Activated T-cell treated with anti-CD3 and anti-CD28 coated beads for 1 hour (primary cell): ENCODE data around the gene SYT4.
"Not testable (repeated sequence)": the region's sequence is repeated elsewhere in the genome, so short reads cannot be mapped to it uniquely, and the experiment has no call there.

Experiments used
- DNase-seq: peaks from one replicate; pipeline ENCODE4 v3.0.0-alpha.2; 2020; ENCODE audit warnings: low read depth

SYT4 gene, protein sequence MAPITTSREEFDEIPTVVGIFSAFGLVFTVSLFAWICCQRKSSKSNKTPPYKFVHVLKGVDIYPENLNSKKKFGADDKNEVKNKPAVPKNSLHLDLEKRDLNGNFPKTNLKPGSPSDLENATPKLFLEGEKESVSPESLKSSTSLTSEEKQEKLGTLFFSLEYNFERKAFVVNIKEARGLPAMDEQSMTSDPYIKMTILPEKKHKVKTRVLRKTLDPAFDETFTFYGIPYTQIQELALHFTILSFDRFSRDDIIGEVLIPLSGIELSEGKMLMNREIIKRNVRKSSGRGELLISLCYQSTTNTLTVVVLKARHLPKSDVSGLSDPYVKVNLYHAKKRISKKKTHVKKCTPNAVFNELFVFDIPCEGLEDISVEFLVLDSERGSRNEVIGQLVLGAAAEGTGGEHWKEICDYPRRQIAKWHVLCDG

DNA sequence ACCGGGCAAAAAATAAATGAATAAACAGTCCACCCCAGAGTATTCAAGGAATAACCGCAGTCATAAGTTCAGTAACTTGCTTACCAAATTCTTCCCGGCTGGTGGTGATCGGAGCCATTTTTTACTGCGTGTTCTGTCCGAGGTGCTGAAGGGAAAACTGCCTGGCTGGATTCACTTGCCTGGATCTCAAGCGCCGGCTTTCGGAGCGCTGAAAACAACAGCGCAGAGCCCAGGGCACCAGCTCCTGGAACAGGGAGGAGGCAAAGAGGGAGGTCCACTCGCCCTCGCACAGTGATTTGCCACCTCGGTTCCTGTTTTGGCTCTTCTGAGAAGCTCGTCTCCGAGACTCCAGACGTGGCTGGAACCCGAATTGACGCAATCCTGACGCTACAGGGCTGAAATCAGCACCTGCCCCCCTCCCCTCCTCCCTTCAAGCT is at the start of gene SYT4:
Gene SYT4 (minus strand): TSS at position 327 of the 437 bp plus-strand sequence. CDS start 209 bp downstream, at position 118.
- no peak for DNase-seq

GRCh38 chr18:43322132-43322531 is 44.8 kb upstream of the SYT4 start:
- DNase-seq, result no peak

- DNase-seq, result no peak
Measured at GRCh38 chr18:43314941-43315340, 37.7 kb upstream of the SYT4 start.

DNA sequence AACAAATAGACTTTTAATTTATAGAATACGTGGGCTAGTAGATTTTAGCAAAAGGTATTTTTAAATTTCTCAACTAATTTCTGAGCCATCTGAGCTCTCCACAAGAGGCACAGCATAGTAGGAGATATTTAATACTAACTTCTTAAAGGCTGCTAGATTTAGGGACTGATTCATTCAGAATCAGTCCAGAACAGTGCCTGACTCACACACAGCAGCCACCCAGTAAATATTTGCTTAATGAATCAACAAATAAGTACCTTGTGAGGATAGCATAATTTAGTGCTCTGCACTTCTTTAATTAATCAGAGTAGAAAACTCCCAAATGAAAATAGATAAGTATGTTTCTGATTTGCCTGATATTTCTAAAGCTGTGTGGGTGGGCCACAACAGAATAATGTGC is 35.6 kb upstream of the SYT4 start:
- DNase-seq, result no peak

- no peak for DNase-seq
Measured at GRCh38 chr18:43310239-43310638, 32.9 kb upstream of the SYT4 start.

GRCh38 chr18:43303376-43303775 is 26.1 kb upstream of the SYT4 start:
- no peak for DNase-seq

- DNase-seq, result not testable (repeated sequence)
Measured at GRCh38 chr18:43286187-43286586, 8.9 kb upstream of the SYT4 start.

DNA sequence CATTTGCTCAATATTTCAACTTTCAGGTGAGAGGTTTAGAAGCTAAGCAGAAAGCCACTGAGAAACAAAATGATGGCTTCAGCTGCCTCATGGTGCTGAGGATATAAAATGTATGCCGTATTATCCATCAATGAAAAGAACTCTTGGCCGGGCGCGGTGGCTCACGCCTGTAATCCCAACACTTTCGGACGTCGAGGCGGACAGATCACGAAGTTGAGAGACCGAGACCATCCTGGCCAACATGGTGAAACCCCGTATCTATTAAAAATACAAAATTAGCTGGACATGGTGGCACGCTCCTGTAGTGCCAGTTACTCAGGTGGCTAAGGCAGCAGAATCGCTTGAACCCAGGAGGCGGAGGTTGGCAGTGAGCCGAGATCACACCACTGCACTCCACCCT is 6.0 kb upstream of the SYT4 start:
- DNase-seq, result no peak

GRCh38 chr18:43279015-43279744 is 1.9 kb upstream of the SYT4 start:
- DNase-seq, result no peak

DNA sequence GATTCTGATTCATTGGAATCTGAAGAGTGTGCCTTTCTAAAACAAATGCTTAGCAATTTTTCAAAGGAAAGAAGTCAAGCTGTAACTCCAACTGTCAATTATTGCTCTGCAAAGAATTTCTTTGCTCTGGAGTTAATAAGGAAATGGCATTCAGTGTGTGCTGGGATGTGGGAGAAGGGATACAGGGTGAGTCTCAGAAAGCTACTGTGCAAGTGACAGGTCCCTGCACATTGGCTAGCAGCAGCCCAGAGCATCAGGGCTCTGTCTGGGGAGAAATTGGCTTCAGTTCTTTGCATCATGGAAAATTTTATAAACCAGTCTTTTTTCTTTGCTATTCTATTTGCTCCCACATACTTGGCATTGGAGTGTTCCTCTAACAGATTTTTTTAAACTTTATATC is 1.1 kb upstream of the SYT4 start:
- DNase-seq, result no peak

- DNase-seq, result no peak
Measured at GRCh38 chr18:43276491-43276890, 799 bp downstream of the SYT4 start.

DNA sequence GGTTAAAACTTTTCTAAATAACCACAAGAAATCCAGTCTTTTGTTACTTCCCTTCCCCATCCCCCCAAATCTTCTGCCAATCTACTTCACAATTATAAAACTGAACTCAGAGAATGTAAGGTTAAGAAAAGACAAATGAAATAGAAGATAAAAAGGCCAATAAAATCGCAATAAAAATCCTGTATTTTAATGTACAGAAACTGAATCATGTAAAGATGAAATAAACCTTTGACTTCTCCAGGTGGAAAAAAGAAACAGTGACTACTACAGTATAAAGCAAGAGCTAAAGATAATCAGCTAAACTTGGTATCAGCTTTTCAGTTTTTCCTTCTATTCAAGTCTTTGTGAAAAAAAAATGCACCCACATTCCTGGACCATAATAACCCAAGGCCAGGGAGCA is 1.7 kb downstream of the SYT4 start:
- DNase-seq, result no peak

DNA sequence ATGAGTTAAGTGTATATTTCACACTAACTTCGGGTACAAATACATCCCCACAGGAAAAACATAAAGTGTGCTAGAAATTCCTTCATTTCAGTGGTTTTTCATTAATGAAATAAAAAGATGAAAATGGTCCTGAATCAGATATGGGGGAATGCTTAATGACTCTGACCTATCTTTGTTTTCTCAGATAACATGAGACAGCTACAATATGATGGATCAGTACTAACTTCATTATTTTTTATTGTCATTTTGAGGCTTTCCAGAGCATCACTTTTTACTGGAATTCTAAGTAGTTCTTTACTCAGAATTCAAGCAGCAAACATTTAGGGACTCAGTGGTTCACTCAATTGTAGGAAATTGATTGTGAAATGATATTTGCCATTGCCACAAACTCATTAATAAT is 2.8 kb downstream of the SYT4 start:
- no peak for DNase-seq

DNA sequence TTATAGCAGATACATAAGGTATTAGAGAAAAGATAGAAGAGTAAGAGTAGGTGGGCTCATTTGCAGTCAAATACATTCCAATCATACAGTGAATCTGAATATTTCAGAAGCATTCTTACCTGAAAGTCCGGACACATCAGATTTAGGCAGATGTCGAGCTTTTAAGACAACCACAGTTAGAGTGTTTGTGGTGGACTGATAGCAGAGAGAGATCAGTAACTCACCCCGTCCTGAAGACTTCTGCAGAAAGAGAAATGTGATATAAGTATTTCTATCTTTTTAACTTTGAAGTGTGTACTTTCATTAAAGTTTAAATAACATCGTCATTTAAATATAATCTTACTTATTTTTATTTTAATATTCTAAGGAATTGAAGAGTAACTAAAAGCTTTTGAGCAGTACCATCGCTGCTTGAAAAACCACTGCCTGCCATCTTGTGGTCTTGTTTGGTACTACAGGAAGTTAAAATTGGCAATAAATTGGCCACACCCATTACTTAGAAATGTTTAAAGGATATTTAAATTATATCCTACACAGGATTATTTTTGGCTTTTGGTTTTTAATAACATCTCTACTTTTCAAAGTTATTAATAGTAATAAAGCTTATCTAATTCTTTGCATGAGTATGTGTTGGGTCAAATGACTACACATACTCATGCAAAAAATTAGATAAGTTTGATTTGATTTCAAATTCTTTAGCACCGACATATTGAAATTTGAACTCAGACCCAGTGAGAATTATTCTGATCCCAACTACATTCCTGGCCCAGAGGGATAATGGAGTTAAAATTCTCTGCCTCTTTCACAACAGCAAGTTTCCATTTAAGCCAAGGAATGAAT is 5.5 kb downstream of the SYT4 start:
- DNase-seq, result no peak

DNA sequence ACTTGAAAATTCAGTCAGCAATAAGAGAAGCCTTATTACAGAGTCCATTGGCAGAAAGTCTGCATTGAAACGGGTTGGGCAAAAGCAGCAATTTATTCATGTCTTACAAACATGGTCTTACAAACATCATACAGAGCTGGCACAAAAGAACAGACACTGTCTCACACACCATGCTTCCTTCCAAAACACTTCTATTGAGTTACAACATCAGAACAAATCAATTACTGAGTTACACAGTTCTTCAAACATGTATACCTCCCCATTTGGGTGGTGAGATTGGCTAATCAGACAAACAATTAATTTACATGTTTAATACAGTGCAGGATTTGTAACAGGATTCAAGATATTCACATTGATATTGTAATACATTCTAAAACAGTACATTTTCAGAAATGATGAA is 9.5 kb downstream of the SYT4 start:
- DNase-seq, result no peak

DNA sequence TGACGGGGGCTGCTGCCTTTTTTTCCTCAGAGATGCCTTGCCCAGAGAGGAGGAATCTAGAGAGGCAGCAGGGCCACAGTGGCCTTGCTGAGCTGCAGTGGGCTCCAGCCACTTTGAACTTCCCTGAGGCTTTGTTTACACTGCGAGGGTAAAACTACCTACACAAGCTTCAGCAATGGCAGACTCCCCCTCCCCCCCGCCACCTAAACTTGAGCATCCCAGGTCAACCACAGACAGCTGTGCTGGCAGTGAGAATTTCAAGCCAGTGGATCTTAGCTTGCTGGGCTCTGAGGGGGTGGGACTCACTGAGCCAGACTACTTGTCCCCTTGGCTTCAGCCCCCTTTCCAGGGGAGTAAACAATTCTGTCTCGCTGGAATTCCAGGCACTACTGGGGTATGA is 11.8 kb downstream of the SYT4 start:
- no peak for DNase-seq

DNA sequence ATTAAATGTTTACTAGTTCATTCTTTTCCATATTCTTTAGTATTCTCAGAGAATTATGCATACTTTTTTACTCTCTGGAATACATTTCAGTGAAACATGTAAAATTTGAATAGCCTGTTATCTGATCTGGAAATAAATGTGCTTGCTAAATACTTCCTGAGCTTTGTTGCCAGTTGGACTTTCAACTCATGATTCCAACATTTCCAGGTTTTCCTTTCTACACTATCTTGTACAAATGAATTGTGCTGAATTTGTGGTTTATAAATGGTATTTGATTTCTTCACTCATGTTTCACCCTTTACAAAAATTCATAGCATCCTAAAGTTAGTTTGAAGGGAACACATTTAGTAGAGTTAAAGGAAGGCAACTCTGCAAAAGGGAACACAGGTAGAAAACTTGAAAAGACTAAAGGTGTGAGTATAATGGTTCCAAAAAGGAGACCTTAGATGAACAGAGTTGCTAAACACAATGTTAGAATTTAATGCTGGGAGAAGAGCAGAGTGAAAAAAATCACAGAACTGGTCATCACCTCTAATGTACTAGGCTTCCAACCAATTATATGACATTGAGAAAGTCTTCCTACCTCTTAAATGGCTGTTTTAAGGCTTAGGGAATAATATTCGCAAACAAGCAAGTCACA is 28.6 kb downstream of the SYT4 start:
- no peak for DNase-seq

DNA sequence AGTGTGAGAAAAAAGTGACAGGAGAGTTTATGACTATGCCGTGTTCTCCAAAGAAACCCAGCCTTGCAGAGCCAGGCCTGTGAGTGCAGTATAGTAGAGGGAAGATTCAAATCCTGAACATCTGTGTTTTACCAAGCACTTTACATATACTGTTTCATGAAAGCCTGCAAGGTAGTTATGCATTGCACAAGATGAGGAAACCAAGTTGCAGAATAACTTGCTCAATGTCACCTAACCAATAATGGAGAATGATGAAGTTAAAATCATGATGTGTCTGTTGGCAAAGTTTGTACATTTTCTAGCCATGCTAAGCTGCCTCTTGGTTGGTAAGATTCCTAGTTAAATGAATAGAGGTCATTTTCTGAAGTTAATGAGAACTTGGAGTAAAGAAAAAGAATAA is 29.3 kb downstream of the SYT4 start:
- DNase-seq, result no peak

DNA sequence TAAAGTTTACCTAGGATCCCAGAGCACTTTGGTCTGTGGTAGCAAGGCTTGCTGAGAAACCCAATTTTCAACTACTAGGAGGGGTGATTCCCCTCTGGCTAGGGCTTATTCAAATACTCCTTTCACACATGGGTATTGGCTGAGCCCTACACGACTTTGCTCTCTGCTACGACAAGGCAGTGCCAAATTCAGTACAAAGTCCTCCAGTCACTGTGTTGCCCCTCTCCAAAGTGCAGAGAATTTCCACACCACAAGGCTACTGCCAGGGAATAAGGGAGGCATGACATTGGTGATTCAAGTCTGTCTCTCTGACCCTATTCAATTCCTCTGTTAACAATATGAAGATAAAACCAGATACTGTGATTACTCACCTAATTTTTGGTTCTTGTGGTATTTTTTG is 38.9 kb downstream of the SYT4 start:
- no peak for DNase-seq

- DNase-seq, result no peak
Measured at GRCh38 chr18:43236921-43237320, 40.4 kb downstream of the SYT4 start.

DNA sequence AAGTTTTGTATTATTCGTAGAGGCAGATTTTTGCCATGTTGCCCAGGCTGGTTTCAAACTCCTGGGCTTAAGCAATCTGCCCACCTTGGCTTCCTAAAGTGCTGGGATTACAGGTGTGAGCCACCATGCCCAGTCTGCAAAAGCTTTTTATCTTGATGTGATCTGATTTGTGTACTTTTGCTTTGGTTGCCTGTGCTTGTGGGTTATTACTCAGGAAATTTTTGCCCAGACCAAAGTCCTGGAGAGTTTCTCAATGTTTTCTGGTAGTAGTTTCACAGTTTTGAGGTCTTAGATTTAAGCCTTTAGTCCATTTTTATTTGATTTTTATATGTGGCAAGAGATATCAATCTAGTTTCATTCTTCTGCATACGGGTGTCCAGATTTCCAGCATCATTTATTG is 42.4 kb downstream of the SYT4 start:
- no peak for DNase-seq

DNA sequence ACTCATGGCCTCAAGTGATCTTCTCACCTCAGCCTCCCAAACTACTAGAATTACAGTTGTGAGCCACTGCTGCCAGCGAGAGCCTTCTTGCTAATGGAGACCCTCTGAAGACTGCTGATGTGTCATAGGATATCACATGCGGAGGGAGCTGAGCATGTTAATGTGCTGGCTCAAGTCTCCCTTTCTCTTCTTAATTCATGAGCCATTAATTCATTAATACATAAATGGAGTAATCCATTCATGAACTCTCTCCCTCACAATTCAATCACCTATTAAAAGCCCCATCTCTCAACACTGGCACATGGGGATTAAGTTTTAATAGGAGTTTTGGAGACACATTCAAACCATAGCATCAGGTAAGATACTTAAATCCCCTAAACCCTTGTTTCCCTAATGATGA is 54.8 kb downstream of the SYT4 start:
- no peak for DNase-seq
